NCI-H345 treated with DMSO at 0.1 percent for 48 hours (cell line): ENCODE results near the gene C2orf69.
A peak's percentile ranks its signal among the peaks of the same experiment; 100 is the strongest.
"Not testable (repeated sequence)": the region's sequence is repeated elsewhere in the genome, so short reads cannot be mapped to it uniquely, and the experiment has no call there.

ENCODE experiments used
- DNase-seq: peaks from one replicate; lab custom pipeline; 2025; ENCODE audit not compliant: unreplicated experiment; lab: John Stamatoyannopoulos, UW

Gene C2orf69

DNA sequence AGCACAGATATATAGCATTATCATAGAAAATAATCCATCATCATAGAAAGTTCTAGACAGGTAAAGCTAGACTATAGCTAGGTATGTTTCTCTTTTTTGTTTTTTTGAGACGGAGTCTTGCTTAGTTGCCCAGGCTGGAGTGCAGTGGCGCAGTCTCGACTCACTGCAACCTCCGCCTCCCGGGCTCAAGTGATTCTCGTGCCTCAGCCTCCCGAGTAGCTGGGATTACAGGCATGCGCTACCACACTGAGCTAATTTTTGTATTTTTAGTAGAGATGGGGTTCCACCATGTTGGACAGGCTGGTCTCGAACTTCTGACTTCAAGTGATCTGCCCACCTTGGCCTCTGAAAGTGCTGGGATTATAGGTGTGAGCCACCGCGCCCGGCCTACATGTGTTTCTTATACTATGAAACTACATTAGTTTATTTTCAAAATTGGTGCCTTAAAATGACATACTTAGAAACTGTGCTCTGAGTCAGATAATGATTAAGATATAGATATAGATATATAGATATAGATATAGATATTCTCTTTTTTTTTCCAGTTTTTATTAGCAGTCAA, 1.5 kb downstream of the C2orf69 start:
- not testable (repeated sequence) for DNase-seq

GRCh38 chr2:199914372-199914958, 3.4 kb downstream of the C2orf69 start:
- DNase-seq, result no peak

- DNase-seq, result no peak
These were observed 5.9 kb downstream of the C2orf69 start for GRCh38 chr2:199916980-199917379.

DNA sequence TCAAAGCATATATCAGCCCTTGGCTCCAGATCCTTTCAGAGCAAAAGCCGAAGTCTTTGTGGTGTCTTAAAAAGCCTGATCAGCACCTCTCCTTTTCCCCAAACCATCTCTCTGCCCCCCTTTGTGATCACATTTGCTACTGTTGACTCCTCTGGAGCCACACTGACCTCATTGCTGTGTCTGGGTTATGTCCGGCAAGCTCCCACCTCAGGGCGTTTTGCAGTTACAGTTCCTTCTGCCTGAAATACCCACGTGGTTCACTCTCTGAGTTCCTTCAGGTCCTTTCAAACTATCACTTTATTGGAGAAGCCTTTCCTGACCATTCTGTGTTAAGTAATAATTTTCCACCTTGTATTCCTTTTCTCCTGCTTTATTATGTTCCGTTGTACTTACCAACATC, 11.8 kb downstream of the C2orf69 start:
- DNase-seq, result no peak

DNA sequence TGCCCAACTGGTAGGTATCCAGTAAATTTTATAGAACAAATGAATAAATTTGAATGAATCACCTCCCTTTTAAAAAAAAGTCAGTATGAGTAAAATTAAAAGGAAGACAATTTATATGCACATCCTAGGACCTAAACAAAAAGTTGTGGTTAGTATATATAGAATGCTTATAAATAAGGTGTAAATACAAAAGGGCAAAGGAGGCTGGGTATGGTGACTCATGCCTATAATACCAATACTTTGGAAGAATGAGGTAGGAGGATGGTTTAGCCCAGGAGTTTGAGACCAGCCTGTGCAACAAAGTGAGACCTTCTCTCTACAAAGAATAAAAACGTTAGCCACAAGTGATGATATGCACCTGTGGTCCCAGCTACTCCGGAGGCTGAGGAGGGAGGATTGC, 12.8 kb downstream of the C2orf69 start:
- no peak for DNase-seq

- no peak for DNase-seq
These were observed 15.7 kb downstream of the C2orf69 start for GRCh38 chr2:199926806-199927205.

GRCh38 chr2:199928226-199928625, 17.1 kb downstream of the C2orf69 start:
- DNase-seq, result no peak

DNA sequence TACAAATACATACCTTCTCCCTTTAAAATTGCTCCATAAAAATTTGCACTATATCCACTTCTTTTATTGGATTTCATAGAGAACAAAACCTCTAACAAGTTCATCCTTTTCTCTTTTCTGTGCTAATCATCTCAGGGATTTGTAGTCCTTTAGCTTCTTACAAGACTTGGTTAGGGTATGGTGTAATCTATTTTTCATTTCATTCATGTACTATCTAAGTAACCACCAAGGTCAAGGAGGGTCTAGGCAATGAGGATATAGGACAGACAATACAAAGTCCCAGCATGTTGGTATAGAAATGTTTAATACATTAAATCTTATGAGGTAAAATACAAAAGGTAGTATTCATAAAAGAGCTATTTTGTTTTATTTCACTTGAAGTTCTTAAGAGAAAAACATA, 17.5 kb downstream of the C2orf69 start:
- no peak for DNase-seq

DNA sequence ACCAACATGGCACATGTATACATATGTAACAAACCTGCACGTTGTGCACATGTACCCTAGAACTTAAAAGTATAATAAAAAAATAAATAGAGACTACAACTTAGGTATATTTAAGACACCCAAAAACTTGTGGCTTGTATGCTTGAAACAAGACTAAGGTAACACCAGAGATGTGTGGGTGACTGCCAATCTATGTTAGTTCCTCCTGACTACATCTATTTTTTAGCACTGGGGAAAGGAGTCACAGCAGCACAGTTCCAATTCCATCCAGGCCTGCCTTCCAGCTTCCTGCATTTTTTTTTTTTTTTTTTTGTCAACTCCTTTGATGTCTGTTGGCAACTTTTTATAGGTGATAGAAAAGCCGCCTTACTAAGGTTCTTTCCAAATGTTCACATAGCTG, 18.2 kb downstream of the C2orf69 start:
- no peak for DNase-seq

DNA sequence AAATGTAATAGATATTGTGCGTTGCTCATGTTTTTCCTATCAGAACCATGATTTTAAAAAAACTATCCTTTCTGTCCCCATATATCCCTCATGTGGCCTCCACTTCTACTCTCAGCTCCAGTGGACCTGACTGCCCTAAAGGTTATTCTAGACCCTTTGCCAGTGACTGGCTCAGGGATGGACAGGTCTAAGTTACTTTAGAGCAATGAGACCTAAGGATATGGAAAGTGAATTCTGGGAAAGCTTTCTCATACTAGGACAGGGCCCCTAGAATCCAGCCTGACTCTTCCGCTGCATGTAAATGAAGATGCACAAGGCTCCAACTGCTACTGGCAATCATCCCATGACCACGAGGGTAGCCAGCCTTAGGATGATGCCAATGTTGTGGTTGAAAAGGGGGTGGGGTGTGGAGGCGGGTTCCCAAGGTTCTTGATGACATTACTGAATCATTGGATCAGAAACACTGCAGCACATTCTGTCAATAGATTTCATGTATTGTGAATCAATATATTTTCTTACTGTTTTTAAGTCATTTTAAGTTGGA, 21.3 kb downstream of the C2orf69 start:
- no peak for DNase-seq

DNA sequence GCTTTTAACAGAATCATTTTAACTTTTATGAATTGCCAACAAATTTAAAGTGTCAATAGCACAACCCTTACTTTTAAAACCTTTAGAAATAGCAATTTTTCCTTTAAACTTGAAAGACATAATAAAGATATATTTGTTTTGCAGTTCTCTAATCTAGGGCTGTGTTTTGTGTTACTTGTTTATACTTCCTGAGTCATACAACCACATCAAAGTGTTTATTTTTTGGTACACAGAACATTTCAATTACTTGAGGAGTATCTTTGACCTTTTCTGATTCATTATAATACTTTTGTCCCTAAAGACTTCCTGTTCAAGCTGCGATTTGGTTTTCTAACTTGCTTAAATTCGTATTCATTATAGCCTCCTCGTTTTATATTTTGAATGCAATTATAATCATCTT, 22.4 kb downstream of the C2orf69 start:
- no peak for DNase-seq

DNA sequence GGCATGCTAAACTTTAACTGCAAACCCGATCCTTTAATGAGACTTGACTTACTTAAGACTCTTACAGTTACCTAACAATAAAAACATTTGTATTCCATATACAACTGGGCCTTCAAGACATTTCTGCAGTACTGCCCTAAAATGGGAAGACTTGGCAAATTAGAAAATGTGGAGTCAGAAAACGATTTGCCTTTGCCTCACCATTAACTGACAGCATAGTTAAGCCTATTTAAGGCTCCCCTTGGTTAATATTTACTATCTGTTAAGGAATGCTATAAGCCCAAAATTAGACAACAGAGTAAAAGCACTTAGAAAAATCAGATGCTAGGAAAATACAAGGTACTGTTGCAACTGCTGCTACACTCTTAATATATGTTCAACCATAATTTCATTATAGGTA, 25.5 kb downstream of the C2orf69 start:
- no peak for DNase-seq

- peak; percentile 7 for DNase-seq
These were observed 29.3 kb downstream of the C2orf69 start for GRCh38 chr2:199940373-199940772.

GRCh38 chr2:199943373-199943772, 32.3 kb downstream of the C2orf69 start:
- no peak for DNase-seq

DNA sequence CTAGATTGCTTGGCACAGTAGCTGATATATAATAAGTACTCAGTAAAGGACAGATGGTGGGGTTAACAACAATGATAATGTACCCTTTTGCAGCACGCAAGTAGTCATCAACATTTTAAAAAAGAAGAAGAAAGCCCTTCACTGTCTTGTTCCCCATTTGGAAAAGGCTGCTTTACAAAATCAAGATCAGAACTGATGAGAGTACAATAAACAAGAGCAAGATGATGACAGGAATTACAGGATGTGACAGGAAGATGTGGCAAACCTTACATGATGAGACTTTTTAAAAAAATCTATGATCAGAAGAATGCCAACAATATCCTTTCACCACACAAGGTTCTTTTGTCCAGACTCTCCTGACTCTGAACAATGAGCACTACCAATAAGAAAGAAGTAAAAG, 35.1 kb downstream of the C2orf69 start:
- no peak for DNase-seq

GRCh38 chr2:199946836-199947235, 35.7 kb downstream of the C2orf69 start:
- DNase-seq, result no peak

GRCh38 chr2:199950396-199950795, 39.3 kb downstream of the C2orf69 start:
- DNase-seq, result no peak

GRCh38 chr2:199951023-199951422, 39.9 kb downstream of the C2orf69 start:
- no peak for DNase-seq

- DNase-seq, result peak; percentile 72
These were observed 43.9 kb downstream of the C2orf69 start for GRCh38 chr2:199955007-199955338.

DNA sequence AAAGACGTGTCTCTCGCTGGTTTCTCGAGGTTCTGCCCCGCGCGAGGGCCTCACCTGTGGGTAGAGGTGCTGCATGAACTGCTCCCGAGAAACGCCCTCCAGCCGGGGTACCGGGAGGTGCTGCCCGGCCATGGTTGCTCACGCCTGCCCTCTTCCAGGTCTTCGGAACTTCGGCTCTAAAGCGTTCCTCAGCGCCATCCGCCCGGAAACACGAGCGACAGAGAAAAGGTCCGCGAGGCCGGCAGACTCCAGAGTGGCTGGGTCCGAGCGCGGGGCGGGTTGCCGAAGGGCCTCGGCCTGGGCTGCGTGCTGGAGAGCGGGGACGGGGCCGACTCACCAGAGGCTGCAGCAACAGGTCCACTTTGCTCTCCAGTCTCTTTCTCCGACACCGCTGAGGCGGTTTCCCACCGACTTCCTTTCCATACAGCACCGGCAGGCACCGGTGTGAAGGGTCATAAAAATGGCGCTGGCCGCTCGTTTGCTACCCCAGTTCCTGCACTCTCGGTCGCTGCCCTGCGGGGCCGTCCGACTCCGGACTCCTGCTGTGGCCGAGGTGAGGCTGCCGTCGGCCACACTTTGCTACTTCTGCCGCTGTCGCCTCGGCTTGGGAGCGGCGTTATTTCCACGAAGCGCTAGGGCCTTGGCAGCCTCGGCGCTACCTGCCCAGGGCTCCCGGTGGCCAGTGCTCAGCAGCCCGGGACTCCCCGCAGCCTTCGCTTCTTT, 44.4 kb downstream of the C2orf69 start, which contains the start of the genes MAIP1 and TYW5:
Gene MAIP1, plus strand, starts transcription at position 244 of the 723 bp plus-strand sequence. Its CDS starts 217 bp downstream, at position 461.
Gene TYW5, minus strand, starts transcription at position 153 of the 723 bp plus-strand sequence. Its CDS starts 21 bp downstream, at position 132.
- DNase-seq, result peak; percentile 86

GRCh38 chr2:199956062-199956380, 44.9 kb downstream of the C2orf69 start:
- DNase-seq, result no peak

DNA sequence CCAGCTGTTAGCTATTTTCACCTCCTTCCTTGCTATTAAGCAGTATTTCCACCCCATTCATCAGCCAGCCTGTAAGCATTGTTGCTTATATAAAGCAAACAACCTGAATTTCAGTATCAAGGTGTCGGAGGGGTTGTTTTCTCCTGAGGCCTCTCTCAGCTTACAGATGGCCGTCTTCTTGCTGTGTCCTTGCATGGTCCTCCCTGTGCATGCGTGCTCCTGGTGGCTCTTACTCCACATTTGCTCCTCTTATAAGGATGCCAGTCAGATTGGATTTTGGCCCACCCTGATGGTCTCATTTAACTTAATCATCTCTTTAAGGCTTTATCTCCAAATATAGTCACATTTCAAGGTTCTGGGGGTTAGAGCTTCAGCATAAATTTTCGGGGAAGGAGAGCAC, 46.9 kb downstream of the C2orf69 start:
- no peak for DNase-seq
